Stimulated activated CD4-positive, alpha-beta T cell treated with anti-CD3 and anti-CD28 coated beads, Interleukin-12 subunit alpha, Interleukin-12 subunit beta, amount 100 ng/mL, for 48 hours (primary cell): Measurements from ENCODE around the gene PTPN9.
"Not testable (repeated sequence)": the region's sequence is repeated elsewhere in the genome, so short reads cannot be mapped to it uniquely, and the experiment has no call there.

Experiments used
- DNase-seq, 3 donors: peaks; one replicate each; pipeline ENCODE4 v3.0.0-alpha.2; 2020; ENCODE audit warnings: low read depth in 2 of 3, low spot score in 1 of 3

Gene PTPN9

GRCh38 chr15:75532413-75533250 is 46.5 kb downstream of the PTPN9 start:
- DNase-seq: no peak

GRCh38 chr15:75531041-75531450 is 48.1 kb downstream of the PTPN9 start:
- no peak for DNase-seq

GRCh38 chr15:75530169-75530568 is 48.9 kb downstream of the PTPN9 start:
- DNase-seq: no peak

- DNase-seq: not testable (repeated sequence)
These were observed 53.4 kb downstream of the PTPN9 start for GRCh38 chr15:75525756-75526155.

GRCh38 chr15:75523011-75523410 is 56.1 kb downstream of the PTPN9 start:
- DNase-seq: no peak

GRCh38 chr15:75517233-75517632 is 61.9 kb downstream of the PTPN9 start:
- DNase-seq: no peak

- DNase-seq: peak in 1 of 3 donors; percentile 20
These were observed 70.1 kb downstream of the PTPN9 start for GRCh38 chr15:75508840-75509532.

GRCh38 chr15:75502360-75502759 is 76.8 kb downstream of the PTPN9 start:
- no peak for DNase-seq

GRCh38 chr15:75493732-75494131 is 85.4 kb downstream of the PTPN9 start:
- no peak for DNase-seq

GRCh38 chr15:75483961-75484360 is 95.2 kb downstream of the PTPN9 start:
- no peak for DNase-seq

GRCh38 chr15:75483556-75483955 is 95.6 kb downstream of the PTPN9 start:
- DNase-seq: not testable (repeated sequence)

- no peak for DNase-seq
These were observed 96.0 kb downstream of the PTPN9 start for GRCh38 chr15:75483106-75483505.

- not testable (repeated sequence) for DNase-seq
These were observed 98.7 kb downstream of the PTPN9 start for GRCh38 chr15:75480463-75480862.

- no peak for DNase-seq
These were observed 99.4 kb downstream of the PTPN9 start for GRCh38 chr15:75479670-75480069.

GRCh38 chr15:75477094-75477493 is 102.0 kb downstream of the PTPN9 start:
- not testable (repeated sequence) for DNase-seq

GRCh38 chr15:75468913-75469598 is 110.1 kb downstream of the PTPN9 start:
- DNase-seq: no peak

GRCh38 chr15:75460646-75461045 is 118.5 kb downstream of the PTPN9 start:
- DNase-seq: no peak

GRCh38 chr15:75459581-75459980 is 119.5 kb downstream of the PTPN9 start:
- no peak for DNase-seq

GRCh38 chr15:75456710-75457109 is 122.4 kb downstream of the PTPN9 start:
- DNase-seq: no peak

- peak in 2 of 3 donors; percentile 43 to 51 for DNase-seq
These were observed 123.1 kb downstream of the PTPN9 start for GRCh38 chr15:75455982-75456531.

GRCh38 chr15:75455424-75455981 is 123.6 kb downstream of the PTPN9 start:
- peak; percentile 72 to 87 (median 85) for DNase-seq
